ENCODE data around the gene ACTL8.

The ACTL8 gene

DNA sequence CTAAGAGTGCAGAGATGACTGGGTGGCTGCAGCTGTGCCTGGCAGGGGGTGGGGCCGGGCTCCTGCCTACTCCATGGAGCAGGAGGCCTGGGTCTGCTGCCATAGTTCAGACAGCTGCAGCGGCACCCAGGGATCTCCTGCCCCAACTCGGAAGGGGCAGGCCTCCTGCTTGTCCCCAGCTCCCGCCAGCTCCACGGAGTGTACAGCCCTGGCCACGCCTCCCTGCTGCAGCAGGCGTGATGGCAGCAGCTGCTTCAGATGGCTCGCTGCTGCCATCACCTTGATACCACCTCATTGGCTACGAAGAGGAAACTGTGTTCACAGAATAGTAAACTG, 35.9 kb downstream of the ACTL8 start:
- TF ChIP-seq CTCF (conservative IDR thresholded peaks at IDR 0.05; ENCODE audit: low read depth, low read length), result no peak
- no peak overlapping the region for H3K4me3 ChIP-seq (ENCODE audit: low read length)
- DNase-seq (ENCODE audit: low read depth), result no peak

DNA sequence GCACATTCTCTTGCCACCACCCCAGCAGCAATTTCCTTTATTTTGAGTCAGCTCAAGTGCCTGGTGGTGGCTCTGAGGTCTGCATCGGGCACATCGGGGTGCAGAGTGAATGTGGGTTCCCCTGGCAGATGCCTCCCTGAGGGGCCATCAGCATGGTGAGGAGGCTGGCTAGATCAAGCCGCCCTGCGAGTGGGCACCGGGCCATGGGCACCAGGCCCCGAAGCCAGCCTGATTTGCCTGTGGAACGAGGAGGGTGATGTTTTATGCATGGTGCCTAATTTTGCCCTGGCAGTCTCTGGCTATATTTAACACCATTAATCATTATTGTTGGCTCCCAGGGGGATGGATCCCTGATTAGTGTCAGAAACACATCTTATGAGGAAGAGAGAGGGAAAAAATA, 36.3 kb downstream of the ACTL8 start:
- TF ChIP-seq CTCF (conservative IDR thresholded peaks at IDR 0.05; ENCODE audit: low read depth, low read length), result no peak
- no peak for DNase-seq (ENCODE audit: low read depth)
- no peak overlapping the region for H3K4me3 ChIP-seq (ENCODE audit: low read length)

DNA sequence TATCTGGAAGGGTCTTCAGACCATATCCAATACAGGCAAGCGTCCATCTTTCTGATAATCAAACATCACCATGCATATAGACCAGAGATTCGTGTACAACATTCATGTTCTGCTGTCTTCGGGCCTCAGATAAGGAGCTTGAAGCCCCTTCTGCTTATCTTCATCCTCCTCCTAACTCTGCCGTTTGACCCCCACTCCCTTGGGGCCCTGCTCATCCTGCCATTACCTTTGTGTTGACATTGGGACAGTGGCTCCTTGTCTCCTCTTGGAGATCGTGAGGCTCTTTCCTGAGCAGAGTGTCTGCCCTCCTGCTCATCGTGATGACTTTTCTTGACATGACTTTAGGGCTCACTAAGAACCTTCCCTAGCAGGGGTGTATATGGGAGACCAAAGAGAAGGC, 37.3 kb downstream of the ACTL8 start:
- no peak for TF ChIP-seq CTCF (conservative IDR thresholded peaks at IDR 0.05; ENCODE audit: low read depth, low read length)
- DNase-seq (ENCODE audit: low read depth), result no peak
- H3K4me3 ChIP-seq (ENCODE audit: low read length), result no peak overlapping the region

- TF ChIP-seq CTCF (conservative IDR thresholded peaks at IDR 0.05; ENCODE audit: low read depth, low read length), result no peak
- DNase-seq (ENCODE audit: low read depth), result no peak
- H3K4me3 ChIP-seq (ENCODE audit: low read length), result no peak overlapping the region
Observed at GRCh38 chr1:17795081-17795809, 40.1 kb downstream of the ACTL8 start.

DNA sequence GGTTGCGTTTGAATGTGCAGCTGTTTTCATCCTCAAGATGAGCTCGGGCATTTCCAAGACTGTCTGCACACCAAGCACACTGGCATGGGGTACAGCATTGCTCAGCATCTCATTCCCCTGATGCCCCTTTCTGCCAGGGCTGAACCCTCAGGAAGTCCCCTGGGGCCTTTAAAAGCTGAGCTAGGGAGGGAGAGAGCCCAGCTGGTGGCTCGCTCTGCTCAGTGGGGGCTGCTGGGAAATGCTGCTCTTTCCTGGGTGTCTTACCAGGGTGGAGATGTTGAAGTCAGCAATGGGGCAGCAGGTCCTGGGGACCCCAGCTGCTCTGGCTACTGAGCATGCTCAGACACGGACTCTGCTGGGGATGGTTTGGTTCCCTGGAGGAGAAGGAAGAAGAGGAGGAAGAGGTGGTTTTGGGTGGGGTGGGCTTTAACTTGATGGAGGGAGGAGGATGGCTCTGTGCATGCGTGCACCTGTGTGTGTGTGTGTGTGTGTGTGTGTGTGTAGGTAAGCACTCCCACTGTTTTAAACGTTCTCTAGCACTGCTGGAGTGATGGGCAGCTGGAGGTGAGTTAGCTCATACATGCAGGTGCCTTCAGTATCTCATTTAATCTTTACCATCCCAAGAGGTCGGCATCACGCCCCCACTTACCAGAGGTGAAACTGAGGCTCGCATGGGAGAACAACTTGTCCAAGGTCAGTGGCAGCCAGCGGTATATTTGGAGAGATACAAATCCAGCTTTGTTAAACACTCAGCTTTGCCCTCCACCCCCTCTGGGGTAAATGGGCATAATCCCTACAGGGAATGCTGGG, 40.9 kb downstream of the ACTL8 start:
- H3K4me3 ChIP-seq (ENCODE audit: low read length), result no peak overlapping the region
- no peak for TF ChIP-seq CTCF (conservative IDR thresholded peaks at IDR 0.05; ENCODE audit: low read depth, low read length)
- no peak for DNase-seq (ENCODE audit: low read depth)

- no peak for TF ChIP-seq CTCF (conservative IDR thresholded peaks at IDR 0.05; ENCODE audit: low read depth, low read length)
- no peak for DNase-seq (ENCODE audit: low read depth)
- no peak overlapping the region for H3K4me3 ChIP-seq (ENCODE audit: low read length)
Observed at GRCh38 chr1:17797478-17797877, 42.3 kb downstream of the ACTL8 start.

DNA sequence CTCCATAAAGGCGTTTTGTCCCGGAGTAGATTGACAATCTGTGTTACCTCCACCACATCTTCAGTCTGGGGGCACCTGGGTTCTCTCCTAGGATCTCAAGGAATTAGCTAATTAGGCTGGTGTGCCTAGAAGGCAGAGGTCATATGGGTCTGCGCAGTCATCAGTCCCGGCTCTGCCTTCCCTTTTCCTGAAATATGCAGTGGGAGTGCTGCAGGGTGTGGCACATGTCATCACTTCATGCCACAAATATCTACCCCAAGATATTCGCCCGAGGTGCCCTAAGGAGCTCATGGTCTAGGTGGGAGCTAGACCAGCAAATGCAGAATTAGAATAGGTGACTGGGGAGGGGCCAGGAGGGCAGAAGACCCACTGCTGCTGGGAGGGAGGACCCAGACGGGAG, 42.9 kb downstream of the ACTL8 start:
- H3K4me3 ChIP-seq (ENCODE audit: low read length), result no peak overlapping the region
- no peak for DNase-seq (ENCODE audit: low read depth)
- no peak for TF ChIP-seq CTCF (conservative IDR thresholded peaks at IDR 0.05; ENCODE audit: low read depth, low read length)

Measured in retinal pigment epithelial cell (primary cell).